HepG2 (cell line): ENCODE data around the gene SRSF7. TPM values are rescaled to one million over a fixed set of nuclear protein-coding genes. Genes with fewer than 3 reads are reported as not detected.
A peak's percentile ranks its signal among the peaks of the same experiment; 100 is the strongest.

Experiments
- ATAC-seq: fragments of 200-7000 bp; cut with Tn5 transposase; 3 replicates; pipeline ENCODE4 v1.9.1; 2020; ENCODE audit warnings: mild to moderate bottlenecking, moderate library complexity
- BruUV-seq: library from RNA; stranded (reverse); fragments of 400-500 nt; replicated peaks from 2 replicates; lab custom pipeline; 2021; lab: Mats Ljungman, UMichigan
- CTCF ChIA-PET: fragments of 300-600 bp; formaldehyde crosslinking; extraction: SDS; loops from one replicate; lab custom pipeline; 2021; ENCODE audit warnings: low total read pairs, inconsistent platforms, low intra/inter-chr PET ratio; lab: Yijun Ruan, JAX
- POLR2A ChIA-PET: fragments of 350-600 bp; sonication (Branson Sonifier 250); formaldehyde crosslinking; loops from one replicate; lab custom pipeline; 2020; ENCODE audit warnings: antibody characterized with exemption, inconsistent platforms; lab: Yijun Ruan, JAX
- DNase-seq: peaks from one replicate; pipeline ENCODE4 v3.0.0-alpha.2; 2015; ENCODE audit warnings: low spot score
- FAIRE-seq: peaks from 3 replicates; lab custom pipeline; 2011; peaks lifted over from hg19 to GRCh38; lab: Jason Lieb, UNC
- H2AFZ ChIP-seq: one replicate; pipeline ENCODE4 v1.6.1; 2011; ENCODE audit warnings: low read length, inconsistent platforms
- H3K27ac ChIP-seq: fragments of 300-600 bp; 3 replicates; pipeline ENCODE4 v1.8.0; 2011; ENCODE audit warnings: mixed run types, mild to moderate bottlenecking, mixed read lengths, low read length, inconsistent platforms; ENCODE audit not compliant: insufficient read depth; ENCODE audit errors: extremely low read length
- H3K27me3 ChIP-seq, 2 experiments: fragments of 200-600 bp in 1 of 2; 2 replicates in 1 of 2; 3 replicates in 1 of 2; pipeline versions ENCODE4 v1.6.0 to v1.8.0; 2011; ENCODE audit warnings: low read length in 2 of 2, mild to moderate bottlenecking in 2 of 2, moderate library complexity in 2 of 2, inconsistent platforms in 1 of 2; ENCODE audit not compliant: insufficient read depth in 2 of 2, control insufficient read depth in 1 of 2
- H3K36me3 ChIP-seq, 2 experiments: fragments of 200-600 bp in 1 of 2; replicated peaks in 1 of 2; 2 replicates in 1 of 2; 3 replicates in 1 of 2; pipeline versions ENCODE4 v1.5.1 to v1.8.0; 2011; ENCODE audit warnings: low read length in 2 of 2, inconsistent platforms in 1 of 2; ENCODE audit not compliant: insufficient read depth in 2 of 2, control insufficient read depth in 1 of 2
- H3K4me1 ChIP-seq: 2 replicates; pipeline ENCODE4 v1.5.1; 2012; ENCODE audit warnings: low read length, inconsistent platforms; ENCODE audit not compliant: insufficient read depth
- H3K4me2 ChIP-seq: 2 replicates; pipeline ENCODE4 v1.6.0; 2011; ENCODE audit warnings: low read depth, low read length, inconsistent platforms
- H3K4me3 ChIP-seq, 3 experiments: fragments of 200-600 bp in 1 of 3; sonication (generic), shearing (Covaris generic) in 1 of 3; replicated peaks in 1 of 3; 2 replicates each; pipeline ENCODE4 v1.5.1; 2011 to 2016; ENCODE audit warnings: low read length in 3 of 3, inconsistent platforms in 2 of 3, low read depth in 2 of 3, mild to moderate bottlenecking in 2 of 3, control low read depth in 1 of 3, mixed read lengths in 1 of 3; ENCODE audit not compliant: insufficient read depth in 1 of 3
- H3K79me2 ChIP-seq: one replicate; pipeline ENCODE4 v1.6.1; 2011; ENCODE audit warnings: low read length, inconsistent platforms; ENCODE audit not compliant: insufficient read depth
- H3K9ac ChIP-seq: 2 replicates; pipeline ENCODE4 v1.6.0; 2011; ENCODE audit warnings: mild to moderate bottlenecking, low read depth, low read length, inconsistent platforms; ENCODE audit not compliant: insufficient read depth
- H3K9me3 ChIP-seq: 2 replicates; pipeline ENCODE4 v1.5.1; 2012; ENCODE audit warnings: mild to moderate bottlenecking, low read length
- H4K20me1 ChIP-seq: 2 replicates; pipeline ENCODE4 v1.6.0; 2011; ENCODE audit warnings: inconsistent platforms, mild to moderate bottlenecking, low read length, moderate library complexity; ENCODE audit not compliant: insufficient read depth
- ARNT2 ChIP-seq: sonication (generic); formaldehyde crosslinking; IDR thresholded peaks from 2 replicates; pipeline ENCODE4 v1.8.0; 2022; ENCODE audit warnings: mild to moderate bottlenecking, low read depth, missing genetic modification reagents, moderate library complexity
- NONO ChIP-seq, 2 experiments: fragments of 450-650 bp in 1 of 2; sonication (generic) in 1 of 2; formaldehyde crosslinking in 1 of 2; IDR thresholded peaks in 1 of 2; conservative IDR thresholded peaks in 1 of 2; 2 replicates each; pipeline versions ENCODE4 v1.6.1 to v1.8.0; 2017 to 2022; ENCODE audit warnings: mild to moderate bottlenecking in 1 of 2, missing genetic modification reagents in 1 of 2, moderate library complexity in 1 of 2
- NR2F6 ChIP-seq, 2 experiments: IDR thresholded peaks; 2 replicates each; pipeline ENCODE4 v1.6.1; 2016; ENCODE audit warnings: antibody characterized with exemption in 1 of 2, mild to moderate bottlenecking in 1 of 2
- ZNF121 ChIP-seq: sonication (generic); formaldehyde crosslinking; IDR thresholded peaks from 2 replicates; pipeline ENCODE4 v1.5.0; 2020; ENCODE audit warnings: mild to moderate bottlenecking, missing genetic modification reagents
- ZNF460 ChIP-seq: sonication (generic); formaldehyde crosslinking; IDR thresholded peaks from 2 replicates; pipeline ENCODE4 v1.5.1; 2020; ENCODE audit warnings: missing genetic modification reagents, mild to moderate bottlenecking, borderline replicate concordance
- ZNF598 ChIP-seq: sonication (generic); formaldehyde crosslinking; IDR thresholded peaks from 2 replicates; pipeline ENCODE4 v1.5.1; 2020; ENCODE audit warnings: mild to moderate bottlenecking, missing genetic modification reagents, borderline replicate concordance
- ZNF850 ChIP-seq: sonication (generic); formaldehyde crosslinking; conservative IDR thresholded peaks from 2 replicates; pipeline ENCODE4 v1.9.0; 2021; ENCODE audit warnings: mild to moderate bottlenecking, missing genetic modification reagents
- ZSCAN22 ChIP-seq: sonication (generic); formaldehyde crosslinking; IDR thresholded peaks from 2 replicates; pipeline ENCODE4 v1.4.0; 2020; ENCODE audit warnings: mild to moderate bottlenecking, missing genetic modification reagents
- WGBS: methylation state at CpG from one replicate; pipeline ENCODE4 v1.1.6; 2017; ENCODE audit warnings: low lambda C conversion rate; 5-methylcytosine and 5-hydroxymethylcytosine counted together
- in situ Hi-C: cut with HindIII; loops from 2 replicates; pipeline ENCODE4 v1.10.0; 2017; ENCODE audit warnings: low pct_unique_long_range_greater_than_20kb; ENCODE audit not compliant: extremely low pct_ligation_motif_present
- intact Hi-C: fragments of 100-400 bp; cut with micrococcal nuclease; formaldehyde crosslinking; loops from one replicate; pipeline ENCODE4 v1.10.0; 2022; ENCODE audit not compliant: unreplicated experiment
- polyA plus RNA-seq, 8 experiments: library from polyadenylated mRNA; depleted of rRNA in 3 of 8; stranded (reverse) in 7 of 8; unstranded in 1 of 8; fragments of >200 nt; fragmentation: Illumina TruSeq in 4 of 8; extraction: Trizol in 4 of 8; gene quantifications; 2 replicates each; pipeline versions ENCODE4 v1.2.1 to v1.2.3, GENCODE V29; 2011 to 2016; ENCODE audit warnings: low read depth in 4 of 8, missing spikeins in 1 of 8, mixed read lengths in 1 of 8; ENCODE audit not compliant: insufficient read depth in 1 of 8
- total RNA-seq, 5 experiments: library from RNA; depleted of rRNA; stranded (reverse); fragments of >200 nt; fragmentation: Illumina TruSeq; extraction: Trizol; gene quantifications; 2 replicates each; pipeline ENCODE4 v1.2.3, GENCODE V29; 2016; ENCODE audit warnings: low read depth in 1 of 5
- TF ChIP-seq, protein P1 (sequence below): IDR thresholded peaks from 2 replicates; pipeline ENCODE4 v1.6.1; 2016
- TF ChIP-seq, protein P2 (sequence below): sonication (generic); formaldehyde crosslinking; IDR thresholded peaks from 2 replicates; pipeline ENCODE4 v1.4.0; 2020; ENCODE audit warnings: missing genetic modification reagents
- TF ChIP-seq, protein P3 (sequence below): sonication (generic); formaldehyde crosslinking; IDR thresholded peaks from 2 replicates; pipeline ENCODE4 v1.9.0; 2022; ENCODE audit warnings: missing genetic modification reagents, mild to moderate bottlenecking, borderline replicate concordance
- TF ChIP-seq, protein P4 (sequence below): sonication (generic); formaldehyde crosslinking; IDR thresholded peaks from 2 replicates; pipeline ENCODE4 v1.5.0; 2020; ENCODE audit warnings: mild to moderate bottlenecking, missing genetic modification reagents

The SRSF7 gene
- total and polyA plus RNA-seq, 2 of the 13 experiments (the other 11 are each of a cell fraction or from before 2014, with no cell fraction given): 172 to 275 TPM

DNA sequence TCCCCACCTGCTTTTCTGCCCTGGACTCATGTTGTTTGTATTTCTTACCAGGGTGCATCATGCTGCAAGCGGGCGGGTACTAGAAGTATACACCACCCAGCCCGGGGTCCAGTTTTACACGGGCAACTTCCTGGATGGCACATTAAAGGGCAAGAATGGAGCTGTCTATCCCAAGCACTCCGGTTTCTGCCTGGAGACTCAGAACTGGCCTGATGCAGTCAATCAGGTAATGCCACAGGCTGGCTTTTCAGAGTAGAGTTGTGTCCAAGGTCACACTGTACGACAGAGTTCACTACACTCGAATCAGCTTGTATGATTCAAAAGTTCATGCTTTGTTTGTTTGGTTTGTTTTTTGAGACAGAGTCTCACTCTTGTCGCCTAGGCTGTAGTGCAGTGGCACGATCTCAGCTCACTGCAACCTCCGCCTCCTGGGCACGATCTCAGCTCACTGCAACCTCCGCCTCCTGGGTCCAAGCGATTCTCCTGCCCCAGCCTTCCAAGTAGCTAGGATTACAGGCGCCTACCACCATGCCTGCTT is 19.4 kb downstream of the SRSF7 start (continued):
- no peak for TF ChIP-seq ZNF460
- peak; percentile 65 for TF ChIP-seq NR2F6 (IDR thresholded peaks at IDR 0.05)
- TF ChIP-seq NR2F6 (CRISPR knock-in tag; IDR thresholded peaks at IDR 0.05): peak; percentile 85
- peak; percentile 39; the same call in 1 of the 2 replicates for TF ChIP-seq ZNF598 (CRISPR knock-in tag)
- TF ChIP-seq ZSCAN22: no peak
- TF ChIP-seq, protein P1, sequence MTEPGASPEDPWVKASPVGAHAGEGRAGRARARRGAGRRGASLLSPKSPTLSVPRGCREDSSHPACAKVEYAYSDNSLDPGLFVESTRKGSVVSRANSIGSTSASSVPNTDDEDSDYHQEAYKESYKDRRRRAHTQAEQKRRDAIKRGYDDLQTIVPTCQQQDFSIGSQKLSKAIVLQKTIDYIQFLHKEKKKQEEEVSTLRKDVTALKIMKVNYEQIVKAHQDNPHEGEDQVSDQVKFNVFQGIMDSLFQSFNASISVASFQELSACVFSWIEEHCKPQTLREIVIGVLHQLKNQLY (CRISPR knock-in tag): no peak

DNA sequence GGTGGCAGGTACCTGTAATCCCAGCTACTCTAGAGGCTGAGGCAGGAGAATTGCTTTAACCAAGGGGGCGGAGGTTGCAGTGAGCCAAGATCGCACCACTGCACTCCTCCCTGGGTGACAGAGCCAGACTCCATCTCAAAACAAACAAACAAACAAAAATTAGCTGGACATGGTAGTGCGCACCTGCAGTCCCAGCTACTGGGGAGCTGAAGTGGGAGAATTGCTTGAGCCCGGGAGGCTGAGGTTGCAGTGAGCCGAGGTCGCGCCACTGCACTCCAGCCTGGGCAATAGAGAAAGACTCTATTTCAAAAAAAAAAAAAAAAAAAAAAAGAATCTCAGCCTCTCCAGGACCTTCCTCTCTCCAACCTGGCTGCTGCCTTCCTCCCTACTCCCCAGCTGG is 20.1 kb downstream of the SRSF7 start:
- Histone ChIP-seq H2AFZ (no peak overlapping the region), H3K4me1 (peaks cover 67% of the 10 kb centered on the region), H3K9me3 (no peaks in the 10 kb centered on the region), H3K27me3 (no peaks in the 10 kb centered on the region), H3K36me3 (peaks cover 21 to 23% of the 10 kb centered on the region in 2 experiments), H4K20me1 (no peaks in the 10 kb centered on the region), H3K4me3 (peak overlapping the region in 1 of 3 experiments; percentile 27; a peak in 2 of 6 replicates), H3K79me2 (no peaks in the 10 kb centered on the region), H3K4me2 (peak overlapping the region; percentile 71), H3K27ac (peak overlapping the region; percentile 82), H3K9ac (peak overlapping the region; percentile 25; the same call in 1 of the 2 replicates)
- POLR2A ChIA-PET: interaction anchor here (0.9 to 5.5 kb wide), 11 partner anchors 9 to 143 kb away, joined by 3 to 92 read pairs (median 6); partner anchors contain the start of genes GALM, HNRNPLL and SRSF7
- BruUV-seq: no TSS peak
- in situ Hi-C loops: loop anchor here (25.0 kb wide), 1 partner anchor 419 kb away; no protein-coding TSS in a partner anchor
- ATAC-seq (peak; percentile 4), DNase-seq (no peak), FAIRE-seq (no peak)
- 87% methylated on average over 7 of the region's 7 CpGs for WGBS
- intact Hi-C loops: loop anchor here (2.0 to 10.0 kb wide), 3 partner anchors 44 to 356 kb away; partner anchors contain the start of genes ATL2 and HNRNPLL
- CTCF ChIA-PET: no interaction called here
- TF ChIP-seq ZNF121 (CRISPR knock-in tag): 0 out of 2 replicates have a peak, but pooled peaks have one; percentile 31
- TF ChIP-seq, protein P2, sequence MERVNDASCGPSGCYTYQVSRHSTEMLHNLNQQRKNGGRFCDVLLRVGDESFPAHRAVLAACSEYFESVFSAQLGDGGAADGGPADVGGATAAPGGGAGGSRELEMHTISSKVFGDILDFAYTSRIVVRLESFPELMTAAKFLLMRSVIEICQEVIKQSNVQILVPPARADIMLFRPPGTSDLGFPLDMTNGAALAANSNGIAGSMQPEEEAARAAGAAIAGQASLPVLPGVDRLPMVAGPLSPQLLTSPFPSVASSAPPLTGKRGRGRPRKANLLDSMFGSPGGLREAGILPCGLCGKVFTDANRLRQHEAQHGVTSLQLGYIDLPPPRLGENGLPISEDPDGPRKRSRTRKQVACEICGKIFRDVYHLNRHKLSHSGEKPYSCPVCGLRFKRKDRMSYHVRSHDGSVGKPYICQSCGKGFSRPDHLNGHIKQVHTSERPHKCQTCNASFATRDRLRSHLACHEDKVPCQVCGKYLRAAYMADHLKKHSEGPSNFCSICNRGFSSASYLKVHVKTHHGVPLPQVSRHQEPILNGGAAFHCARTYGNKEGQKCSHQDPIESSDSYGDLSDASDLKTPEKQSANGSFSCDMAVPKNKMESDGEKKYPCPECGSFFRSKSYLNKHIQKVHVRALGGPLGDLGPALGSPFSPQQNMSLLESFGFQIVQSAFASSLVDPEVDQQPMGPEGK: no peak
- TF ChIP-seq, protein P3, sequence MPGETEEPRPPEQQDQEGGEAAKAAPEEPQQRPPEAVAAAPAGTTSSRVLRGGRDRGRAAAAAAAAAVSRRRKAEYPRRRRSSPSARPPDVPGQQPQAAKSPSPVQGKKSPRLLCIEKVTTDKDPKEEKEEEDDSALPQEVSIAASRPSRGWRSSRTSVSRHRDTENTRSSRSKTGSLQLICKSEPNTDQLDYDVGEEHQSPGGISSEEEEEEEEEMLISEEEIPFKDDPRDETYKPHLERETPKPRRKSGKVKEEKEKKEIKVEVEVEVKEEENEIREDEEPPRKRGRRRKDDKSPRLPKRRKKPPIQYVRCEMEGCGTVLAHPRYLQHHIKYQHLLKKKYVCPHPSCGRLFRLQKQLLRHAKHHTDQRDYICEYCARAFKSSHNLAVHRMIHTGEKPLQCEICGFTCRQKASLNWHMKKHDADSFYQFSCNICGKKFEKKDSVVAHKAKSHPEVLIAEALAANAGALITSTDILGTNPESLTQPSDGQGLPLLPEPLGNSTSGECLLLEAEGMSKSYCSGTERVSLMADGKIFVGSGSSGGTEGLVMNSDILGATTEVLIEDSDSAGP: 0 out of 2 replicates have a peak, but pooled peaks have one; percentile 6
- TF ChIP-seq, protein P4, sequence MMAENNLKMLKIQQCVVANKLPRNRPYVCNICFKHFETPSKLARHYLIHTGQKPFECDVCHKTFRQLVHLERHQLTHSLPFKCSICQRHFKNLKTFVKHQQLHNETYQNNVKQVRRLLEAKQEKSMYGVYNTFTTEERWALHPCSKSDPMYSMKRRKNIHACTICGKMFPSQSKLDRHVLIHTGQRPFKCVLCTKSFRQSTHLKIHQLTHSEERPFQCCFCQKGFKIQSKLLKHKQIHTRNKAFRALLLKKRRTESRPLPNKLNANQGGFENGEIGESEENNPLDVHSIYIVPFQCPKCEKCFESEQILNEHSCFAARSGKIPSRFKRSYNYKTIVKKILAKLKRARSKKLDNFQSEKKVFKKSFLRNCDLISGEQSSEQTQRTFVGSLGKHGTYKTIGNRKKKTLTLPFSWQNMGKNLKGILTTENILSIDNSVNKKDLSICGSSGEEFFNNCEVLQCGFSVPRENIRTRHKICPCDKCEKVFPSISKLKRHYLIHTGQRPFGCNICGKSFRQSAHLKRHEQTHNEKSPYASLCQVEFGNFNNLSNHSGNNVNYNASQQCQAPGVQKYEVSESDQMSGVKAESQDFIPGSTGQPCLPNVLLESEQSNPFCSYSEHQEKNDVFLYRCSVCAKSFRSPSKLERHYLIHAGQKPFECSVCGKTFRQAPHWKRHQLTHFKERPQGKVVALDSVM (CRISPR knock-in tag): 0 out of 2 replicates have a peak, but pooled peaks have one; percentile 28
- TF ChIP-seq ZNF850 (CRISPR knock-in tag): 0 out of 2 replicates have a peak, but pooled peaks have one; percentile 55
- no peak for TF ChIP-seq NONO (IDR thresholded peaks at IDR 0.05)
- TF ChIP-seq NONO (CRISPR knock-in tag; conservative IDR thresholded peaks at IDR 0.05): no peak
- 0 out of 2 replicates have a peak, but pooled peaks have one; percentile 4 for TF ChIP-seq ARNT2 (CRISPR knock-in tag)
